HUES6 (cell line): ENCODE results near the gene OLFM2.
"Not testable (repeated sequence)": the region's sequence is repeated elsewhere in the genome, so short reads cannot be mapped to it uniquely, and the experiment has no call there.

Experiments
- H3K27ac ChIP-seq: 2 replicates; pipeline ENCODE4 v1.7.0; 2013; ENCODE audit warnings: low read depth, mild to moderate bottlenecking, low read length, inconsistent platforms
- H3K27me3 ChIP-seq: 2 replicates; pipeline ENCODE4 v1.6.1; 2013; ENCODE audit warnings: low read length; ENCODE audit not compliant: control insufficient read depth, insufficient read depth
- H3K36me3 ChIP-seq: 2 replicates; pipeline ENCODE4 v1.6.1; 2013; ENCODE audit warnings: low read length; ENCODE audit not compliant: control insufficient read depth, insufficient read depth
- H3K4me1 ChIP-seq: 2 replicates; pipeline ENCODE4 v1.6.1; 2013; ENCODE audit warnings: low read length; ENCODE audit not compliant: control insufficient read depth, insufficient read depth
- H3K4me3 ChIP-seq: 2 replicates; pipeline ENCODE4 v1.5.1; 2013; ENCODE audit warnings: low read depth, low read length
- H3K9ac ChIP-seq: one replicate; pipeline ENCODE4 v1.6.1; 2013; ENCODE audit warnings: mild to moderate bottlenecking, low read length
- H3K9me3 ChIP-seq: 2 replicates; pipeline ENCODE4 v1.6.1; 2013; ENCODE audit warnings: low read depth, low read length; ENCODE audit not compliant: control insufficient read depth, insufficient read depth

The OLFM2 gene

DNA sequence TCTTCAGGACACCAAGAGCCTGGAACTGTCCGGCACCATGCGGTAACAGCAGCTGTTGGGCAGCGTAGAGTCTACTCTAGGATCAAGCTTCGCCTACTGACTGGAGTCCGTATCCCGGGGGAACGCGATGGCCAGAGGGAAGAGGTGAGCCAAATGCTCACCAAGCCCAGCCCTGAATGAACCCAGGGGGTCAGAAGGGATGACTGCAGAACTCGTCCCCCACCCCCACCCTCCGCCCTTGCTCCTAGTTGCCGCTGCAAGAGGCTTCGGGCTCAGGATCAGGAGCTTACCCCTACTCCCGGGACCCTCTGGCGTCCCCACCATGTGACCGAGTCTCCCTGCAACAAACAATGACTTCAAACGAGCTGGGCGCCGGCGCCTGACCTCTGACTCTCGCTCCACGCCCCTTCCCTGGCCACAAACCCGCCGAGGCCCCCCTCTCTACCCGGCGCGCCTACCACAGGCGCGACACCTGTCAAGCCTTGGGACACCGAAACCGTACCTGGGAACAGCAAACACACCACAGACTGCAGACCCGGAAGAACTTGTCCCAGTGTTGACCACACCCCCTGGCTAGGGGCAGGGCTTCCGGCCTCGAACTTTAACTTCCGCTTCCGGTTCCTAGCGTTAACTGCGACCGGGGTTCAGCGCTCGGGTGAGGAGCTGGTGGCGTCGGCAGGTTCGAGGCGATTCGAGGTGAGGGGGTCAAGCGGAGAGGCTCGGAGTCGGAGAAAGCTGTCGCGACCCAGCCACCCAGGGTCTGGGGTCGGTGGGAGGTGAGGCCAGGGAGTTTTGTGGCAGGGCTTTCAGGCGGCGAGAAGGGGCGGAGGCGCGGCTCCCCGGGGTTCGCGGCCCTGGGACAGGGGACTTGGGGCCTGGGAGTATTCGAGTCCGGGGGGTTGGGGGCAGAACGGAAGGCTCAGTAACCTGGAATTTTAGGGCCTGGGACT, 108.8 kb downstream of the OLFM2 start, which contains the start of gene UBL5:
Gene UBL5, plus strand, starts transcription at position 630 of the 950 bp plus-strand sequence. CDS start 420 bp downstream, outside the sequence.
- H3K27ac ChIP-seq: peak within 1 kb of the TSS; percentile 61; the same call in 1 of the 2 replicates
- no peaks in the 10 kb centered on the region for H3K9me3 ChIP-seq

GRCh38 chr19:9823816-9824215, 112.5 kb downstream of the OLFM2 start:
- Histone ChIP-seq H3K9ac (no peak overlapping the region), H3K4me1 (peaks cover 8% of the 10 kb centered on the region), H3K9me3 (no peaks in the 10 kb centered on the region), H3K36me3 (no peaks in the 10 kb centered on the region), H3K4me3 (no peak overlapping the region), H3K27me3 (no peaks in the 10 kb centered on the region), H3K27ac (no peak overlapping the region)

More for the DNA sequence above, 108.8 kb downstream of the OLFM2 start, which contains the start of gene UBL5:
- Histone ChIP-seq H3K36me3 (peaks cover 16% of the 10 kb centered on the region), H3K4me1 (0 out of 2 replicates have a peak, but pooled peaks cover 3% of the 10 kb centered on the region), H3K4me3 (peak within 1 kb of the TSS; percentile 97), H3K27me3 (no peaks in the 10 kb centered on the region), H3K9ac (peak within 1 kb of the TSS; percentile 90)

DNA sequence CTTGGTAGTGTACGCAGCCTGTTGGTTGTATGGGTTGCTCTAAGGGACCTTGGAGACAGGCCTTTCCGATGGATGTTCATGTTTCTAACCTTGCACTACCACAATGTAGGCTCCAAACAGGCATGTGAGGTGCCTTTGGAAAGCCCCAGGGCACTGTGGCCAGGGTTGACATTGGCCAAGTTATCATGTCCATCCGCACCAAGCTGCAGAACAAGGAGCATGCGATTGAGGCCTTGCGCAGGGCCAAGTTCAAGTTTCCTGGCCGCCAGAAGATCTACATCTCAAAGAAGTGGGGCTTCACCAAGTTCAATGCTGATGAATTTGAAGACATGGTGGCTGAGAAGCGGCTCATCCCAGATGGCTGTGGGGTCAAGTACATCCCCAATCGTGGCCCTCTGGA, 116.3 kb downstream of the OLFM2 start:
- not testable (repeated sequence) for H3K27ac ChIP-seq, H3K27me3 ChIP-seq, H3K9ac ChIP-seq, H3K36me3 ChIP-seq, H3K4me1 ChIP-seq, H3K9me3 ChIP-seq
- H3K4me3 ChIP-seq: peak overlapping the region; percentile 45

DNA sequence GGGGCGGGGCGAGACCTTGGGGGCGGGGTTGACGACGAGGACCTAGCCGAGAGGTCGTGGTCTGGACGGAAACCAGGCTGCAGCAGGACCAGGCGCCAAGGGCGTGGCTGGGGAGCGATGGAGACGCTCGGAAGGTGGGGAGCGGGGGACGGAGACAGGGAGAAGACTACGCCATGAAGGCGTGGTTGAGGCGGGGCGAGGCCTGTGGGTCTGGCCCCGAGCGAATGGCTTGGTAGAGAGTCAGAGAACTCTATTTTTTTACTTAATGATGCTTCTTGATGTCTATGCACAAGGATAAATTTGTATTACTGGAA, 116.8 kb downstream of the OLFM2 start:
- no peak overlapping the region for H3K9ac ChIP-seq
- peaks cover 6% of the 10 kb centered on the region for H3K9me3 ChIP-seq
- peaks cover 5% of the 10 kb centered on the region for H3K36me3 ChIP-seq
- H3K27me3 ChIP-seq: no peaks in the 10 kb centered on the region
- H3K4me1 ChIP-seq: peaks cover 5% of the 10 kb centered on the region
- peak overlapping the region; percentile 45 for H3K4me3 ChIP-seq
- no peak overlapping the region for H3K27ac ChIP-seq

DNA sequence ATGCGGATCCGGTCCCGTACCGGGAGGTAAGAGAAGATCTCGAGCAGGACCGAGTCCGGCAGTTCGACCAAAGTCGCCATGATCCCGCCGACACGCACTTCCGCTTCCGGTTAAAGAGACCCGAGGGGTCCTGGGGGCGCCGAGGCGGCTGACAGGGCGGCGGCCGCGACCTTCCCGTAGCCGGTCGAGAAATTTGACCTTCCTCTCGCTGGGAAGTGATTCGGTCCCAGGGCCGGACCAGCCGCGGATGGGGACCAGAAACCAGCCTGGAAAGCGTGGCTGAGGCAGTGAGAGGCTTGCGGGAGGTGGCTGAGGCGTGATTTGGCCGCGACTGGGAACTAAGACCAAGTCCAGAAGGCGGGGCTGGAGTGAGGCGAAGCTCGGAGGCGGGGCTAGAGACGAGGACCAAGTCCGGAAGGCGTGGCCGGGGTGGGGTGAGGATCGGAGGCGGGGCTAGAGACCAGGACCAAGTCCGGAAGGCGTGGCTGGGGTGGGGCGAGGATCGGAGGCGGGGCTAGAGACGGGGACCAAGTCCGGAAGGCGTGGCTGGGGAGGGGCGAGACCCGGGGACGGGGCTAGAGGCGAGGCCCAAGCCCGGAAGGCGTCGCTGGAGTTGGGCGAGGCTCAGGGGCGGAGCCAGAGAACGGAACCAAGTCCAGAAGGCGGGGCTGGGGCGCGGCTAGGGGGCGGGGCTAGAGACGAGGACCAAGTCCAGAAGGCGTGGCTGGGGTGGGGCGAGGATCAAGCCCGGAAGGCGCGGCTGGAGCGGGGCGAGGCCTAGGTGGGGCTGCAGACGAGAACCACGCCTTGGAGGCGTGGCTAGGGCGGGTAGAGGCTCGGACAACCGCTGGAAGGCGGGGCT, 117.3 kb downstream of the OLFM2 start, which contains the start of gene FBXL12:
Gene FBXL12, minus strand, starts transcription at position 346 of the 862 bp plus-strand sequence. Its CDS starts 266 bp downstream, at position 80.
- peak within 1 kb of the TSS; percentile 88 for H3K9ac ChIP-seq
- H3K36me3 ChIP-seq: peaks cover 5% of the 10 kb centered on the region
- peak within 1 kb of the TSS; percentile 83 for H3K27ac ChIP-seq
- no peaks in the 10 kb centered on the region for H3K27me3 ChIP-seq
- H3K4me3 ChIP-seq: peak within 1 kb of the TSS; percentile 91
- peaks cover 6% of the 10 kb centered on the region for H3K9me3 ChIP-seq
- H3K4me1 ChIP-seq: peaks cover 5% of the 10 kb centered on the region

- H3K27me3 ChIP-seq: no peaks in the 10 kb centered on the region
- peak overlapping the region; percentile 83 for H3K27ac ChIP-seq
- peak overlapping the region; percentile 88 for H3K9ac ChIP-seq
- H3K4me3 ChIP-seq: peak overlapping the region; percentile 91
- H3K36me3 ChIP-seq: peaks cover 5% of the 10 kb centered on the region
- H3K9me3 ChIP-seq: peaks cover 6% of the 10 kb centered on the region
- H3K4me1 ChIP-seq: peaks cover 5% of the 10 kb centered on the region
These were observed 118.1 kb downstream of the OLFM2 start for GRCh38 chr19:9818175-9818733.

DNA sequence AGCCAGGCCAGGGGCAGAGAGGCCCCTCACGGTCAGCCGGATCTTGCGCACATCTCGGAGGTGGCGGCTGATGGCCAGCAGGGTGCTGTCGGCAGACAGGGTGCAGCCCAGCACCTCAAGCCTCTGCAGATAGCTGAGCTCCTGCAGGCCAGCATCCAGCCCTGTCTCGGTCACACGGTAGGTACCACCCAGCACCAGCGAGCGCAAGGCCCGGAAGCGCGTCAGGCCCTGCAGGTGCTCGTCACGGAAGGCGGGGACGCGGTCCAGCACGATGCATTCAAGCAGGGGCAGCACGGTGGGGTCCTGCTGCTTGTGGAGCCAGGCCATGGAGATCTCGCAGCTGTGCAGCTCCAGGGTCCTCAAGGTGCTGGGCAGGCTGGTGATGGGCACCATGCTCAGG, 125.2 kb downstream of the OLFM2 start:
- Histone ChIP-seq H3K4me1 (no peaks in the 10 kb centered on the region), H3K27me3 (no peaks in the 10 kb centered on the region), H3K4me3 (no peak overlapping the region), H3K27ac (no peak overlapping the region), H3K36me3 (peaks cover 42% of the 10 kb centered on the region), H3K9ac (no peak overlapping the region), H3K9me3 (peaks cover 6% of the 10 kb centered on the region)

DNA sequence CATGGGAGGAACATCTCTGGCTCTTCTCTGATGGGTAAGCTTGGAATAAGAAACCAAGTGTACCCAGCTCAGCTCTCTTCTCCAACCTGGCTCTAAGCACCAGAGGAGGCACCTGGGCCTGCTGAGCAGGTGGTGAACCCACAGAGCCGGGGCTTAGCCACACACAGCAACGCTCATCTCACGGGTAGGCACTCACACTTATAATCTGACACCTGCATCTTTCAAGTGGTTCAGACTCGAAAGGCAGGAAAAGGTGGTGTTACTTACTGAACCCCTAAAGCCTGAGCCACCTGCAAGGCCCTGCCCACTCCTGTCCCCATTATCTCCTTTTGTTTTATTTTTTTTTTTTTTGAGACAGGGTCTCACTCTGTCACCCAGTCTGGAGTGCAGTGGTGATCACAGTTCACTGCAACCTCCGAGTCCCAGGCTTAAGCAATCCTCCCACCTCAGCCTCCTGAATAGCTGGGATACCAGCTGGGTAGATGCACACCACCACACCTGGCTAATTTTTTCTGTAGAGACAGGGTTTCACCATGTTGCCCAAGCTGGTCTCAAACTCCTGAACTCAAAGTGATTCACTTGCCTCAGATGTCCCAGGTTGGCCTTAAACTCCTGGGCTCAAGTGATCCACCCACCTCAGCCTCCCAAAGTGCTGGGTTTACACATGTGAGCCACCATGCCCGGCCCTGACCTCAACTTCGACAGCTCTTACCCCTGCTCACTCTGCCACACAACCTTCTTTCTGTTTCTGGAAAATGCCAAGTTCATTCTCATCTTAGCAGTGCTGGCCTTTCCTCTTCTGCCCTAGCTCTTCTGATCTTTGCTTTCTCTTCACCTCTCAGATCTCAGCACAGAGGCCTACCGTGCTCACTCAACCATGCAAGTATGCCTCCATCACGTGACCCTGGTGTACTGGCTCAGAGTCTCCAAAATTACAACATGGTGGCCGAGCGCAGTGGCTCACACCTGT, 127.2 kb downstream of the OLFM2 start:
- H3K9ac ChIP-seq: no peak overlapping the region
- no peaks in the 10 kb centered on the region for H3K27me3 ChIP-seq
- H3K4me3 ChIP-seq: no peak overlapping the region
- H3K4me1 ChIP-seq: no peaks in the 10 kb centered on the region
- peaks cover 46% of the 10 kb centered on the region for H3K36me3 ChIP-seq
- no peak overlapping the region for H3K27ac ChIP-seq
- H3K9me3 ChIP-seq: no peaks in the 10 kb centered on the region

- Histone ChIP-seq H3K4me1 (no peaks in the 10 kb centered on the region), H3K4me3 (no peak overlapping the region), H3K27ac (no peak overlapping the region), H3K27me3 (no peaks in the 10 kb centered on the region), H3K9ac (no peak overlapping the region), H3K36me3 (peaks cover 44% of the 10 kb centered on the region), H3K9me3 (no peaks in the 10 kb centered on the region)
These were observed 129.5 kb downstream of the OLFM2 start for GRCh38 chr19:9806803-9807202.
